Epidermal melanocyte (primary cell): Measurements from ENCODE around the gene ADAMTS8.
"Not testable (repeated sequence)": the region's sequence is repeated elsewhere in the genome, so short reads cannot be mapped to it uniquely, and the experiment has no call there.

Source experiments
- DNase-seq: peaks from one replicate; pipeline ENCODE4 v3.0.0; 2011; ENCODE audit warnings: low spot score; ENCODE audit not compliant: insufficient read length

The ADAMTS8 gene

DNA sequence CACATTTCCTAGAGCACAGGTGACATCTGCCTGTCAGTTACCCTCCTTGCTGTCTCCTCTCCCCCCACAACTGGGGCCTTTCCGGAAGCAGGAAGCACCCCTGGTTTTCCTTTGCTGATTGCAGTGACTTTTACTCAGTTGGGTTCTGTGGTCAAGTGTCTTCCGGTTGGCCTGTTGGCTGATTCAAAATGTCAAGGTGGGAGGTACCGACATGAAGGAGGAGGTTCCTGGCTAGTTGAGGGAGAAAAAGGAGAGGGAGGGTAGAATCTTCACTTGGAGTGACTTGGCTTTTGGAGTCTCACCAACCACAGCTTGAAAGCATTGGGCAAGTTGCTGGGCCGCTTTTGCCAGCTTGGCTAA lies 10.7 kb upstream of the ADAMTS8 start:
- no peak for DNase-seq

DNA sequence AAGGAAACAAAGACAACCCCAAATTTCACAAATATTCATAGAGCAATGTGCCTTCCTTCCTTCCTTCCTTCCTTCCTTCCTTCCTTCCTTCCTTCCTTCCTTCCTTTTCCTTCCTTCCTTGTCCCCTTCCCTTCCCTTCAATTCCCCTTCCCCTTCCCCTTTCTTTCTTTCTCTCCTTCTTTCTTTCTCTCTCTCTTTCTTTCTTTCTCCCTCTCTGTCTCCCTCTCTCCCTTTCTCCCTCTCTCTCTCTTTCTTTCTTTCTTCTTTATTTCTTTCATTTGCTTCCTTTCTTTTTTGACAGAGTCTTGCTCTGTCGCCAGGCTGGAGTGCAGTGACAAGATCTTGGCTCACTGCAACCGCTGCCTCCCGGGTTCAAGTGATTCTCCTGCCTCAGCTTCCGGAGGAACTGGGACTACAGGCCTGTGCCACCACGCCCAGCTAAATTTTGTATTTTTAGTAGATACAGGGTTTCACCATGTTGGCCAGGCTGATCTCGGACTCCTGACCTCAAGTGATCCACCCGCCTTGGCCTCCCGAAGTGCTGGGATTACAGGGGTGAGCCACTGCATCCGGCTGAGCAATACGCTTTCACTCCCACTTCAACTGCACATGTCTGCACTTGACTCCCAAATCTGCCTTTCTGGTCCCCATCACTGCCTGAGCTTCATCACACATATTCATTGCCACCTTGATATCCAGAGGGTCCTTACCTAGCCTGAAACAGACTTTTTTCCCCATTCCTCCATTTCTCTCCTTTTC lies 10.2 kb upstream of the ADAMTS8 start:
- DNase-seq, result not testable (repeated sequence)

DNA sequence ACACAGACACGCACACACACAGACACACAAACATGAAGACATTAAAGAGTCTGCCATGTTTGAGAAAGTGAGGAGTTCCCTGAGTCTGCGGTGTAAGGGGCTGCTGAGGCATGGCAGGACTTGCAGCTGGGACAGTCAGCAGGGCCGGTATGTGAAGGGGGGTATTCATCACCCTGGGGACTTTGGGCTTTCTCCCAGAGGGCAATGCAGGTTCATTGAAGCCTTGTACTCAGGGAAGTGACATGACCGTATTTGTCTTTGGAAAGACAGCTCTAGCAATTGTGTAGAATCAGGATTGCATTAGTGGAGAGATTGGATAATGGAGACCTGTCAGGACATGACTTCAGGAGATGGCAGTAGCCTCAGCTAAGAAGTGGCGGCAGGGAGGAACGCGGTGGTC lies 9.4 kb upstream of the ADAMTS8 start:
- no peak for DNase-seq

DNA sequence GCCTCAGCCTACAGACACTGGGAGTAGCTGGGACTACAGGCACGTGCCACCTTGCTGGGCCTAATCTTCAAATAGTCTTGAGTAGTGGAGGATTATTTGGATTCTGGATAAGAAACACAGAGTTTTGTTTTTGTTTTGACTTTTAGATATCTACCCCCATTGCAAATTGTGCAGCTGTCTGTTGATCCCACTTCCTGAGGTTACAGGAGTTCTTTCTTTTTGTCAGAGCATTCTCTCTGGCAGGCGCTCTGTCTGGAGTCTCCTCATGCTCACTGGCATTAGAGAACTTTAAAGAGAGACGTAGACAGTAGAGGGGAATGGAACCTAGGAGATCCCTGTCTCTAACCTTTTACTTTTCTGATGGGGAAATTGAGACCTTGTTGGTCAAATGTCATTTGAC lies 7.8 kb upstream of the ADAMTS8 start:
- DNase-seq, result no peak

DNA sequence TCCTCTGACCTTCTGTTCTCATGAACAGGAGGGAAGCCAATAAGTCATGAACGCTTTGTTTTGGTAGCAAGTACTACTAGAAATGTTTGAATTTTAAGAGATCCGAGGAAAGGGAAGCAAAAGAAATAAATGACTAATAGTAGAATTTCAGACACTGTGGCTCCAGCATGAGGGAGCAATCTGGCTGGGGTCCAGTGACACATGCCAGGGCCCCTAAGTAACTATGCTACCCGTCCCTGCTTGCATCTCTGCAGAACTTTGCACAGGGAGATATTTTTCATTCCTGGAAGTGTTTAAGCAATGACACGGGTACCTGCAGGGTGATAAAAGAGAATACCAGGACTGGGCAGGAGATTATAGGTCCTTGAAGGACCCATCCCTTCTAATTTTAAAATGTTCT lies 7.3 kb upstream of the ADAMTS8 start:
- no peak for DNase-seq

DNA sequence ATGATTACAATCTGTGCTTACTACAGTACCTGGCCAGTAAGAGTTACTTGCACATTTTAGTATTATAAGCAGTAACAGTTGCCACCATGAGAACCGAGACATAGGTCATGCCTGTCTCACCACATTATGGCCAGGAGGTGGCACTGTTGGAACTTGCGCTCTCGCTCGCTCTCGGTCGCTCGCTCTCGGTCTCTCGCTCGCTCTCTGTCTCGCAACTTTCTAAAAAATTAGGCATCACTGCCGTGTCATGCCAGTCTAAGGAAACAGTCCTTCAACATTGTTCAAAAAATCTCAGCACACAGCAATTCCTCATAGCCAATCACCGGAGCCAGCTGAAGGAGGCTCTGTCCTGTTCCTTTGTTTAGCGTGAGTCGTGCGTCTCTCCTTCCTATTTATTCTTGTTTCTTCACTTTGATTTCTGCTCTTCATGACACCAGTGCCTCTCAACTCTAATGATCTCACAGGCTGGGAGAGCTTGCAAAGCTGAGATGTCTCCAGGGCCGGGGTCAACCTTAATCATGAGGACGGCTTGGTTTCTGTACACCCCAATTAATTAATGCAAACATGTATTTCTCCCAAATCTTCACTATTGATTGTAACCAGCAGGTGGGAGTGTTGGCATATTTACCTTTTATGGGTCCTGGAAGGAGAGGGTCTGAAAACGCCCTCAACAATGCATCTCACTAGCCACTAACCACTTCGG lies 6.3 kb upstream of the ADAMTS8 start:
- DNase-seq, result peak; percentile 83

DNA sequence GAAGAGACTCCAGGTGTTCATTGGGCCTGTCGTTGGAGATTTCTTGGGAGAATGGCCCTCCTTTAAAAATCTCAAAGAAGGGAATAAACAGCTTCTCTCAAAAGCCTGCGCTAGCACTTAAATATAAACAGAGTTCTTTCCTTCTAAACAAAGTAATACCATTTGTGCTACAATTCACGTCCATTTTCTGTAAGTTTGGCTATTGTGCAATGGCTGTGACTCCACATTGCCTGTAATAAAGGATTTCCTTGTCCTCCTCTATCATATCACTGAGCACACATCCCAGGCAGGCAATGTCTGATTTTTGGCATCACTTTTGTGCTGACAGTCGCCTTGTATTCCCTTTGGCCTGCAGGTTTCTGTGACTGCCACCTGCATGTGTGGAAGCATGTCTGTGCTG lies 4.9 kb upstream of the ADAMTS8 start:
- DNase-seq, result no peak

DNA sequence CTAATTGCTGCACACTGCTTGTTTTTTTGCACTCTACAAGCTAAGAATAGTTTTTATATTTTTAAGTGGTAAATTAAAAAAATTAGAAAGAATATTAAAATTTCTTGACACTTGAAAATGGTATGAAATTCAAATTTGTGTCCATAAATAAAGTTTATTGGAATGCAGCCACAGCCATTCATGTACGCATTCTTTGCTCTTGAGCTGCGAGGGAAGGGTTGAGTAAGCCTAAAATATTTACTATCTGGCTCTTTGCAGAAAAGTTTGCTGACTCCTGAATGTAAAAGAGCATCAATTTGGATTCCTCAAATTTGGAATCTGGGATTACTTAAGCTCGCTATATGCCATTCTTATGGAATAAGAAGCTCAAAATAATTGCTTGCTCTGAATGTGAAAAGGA lies 3.4 kb upstream of the ADAMTS8 start:
- no peak for DNase-seq

DNA sequence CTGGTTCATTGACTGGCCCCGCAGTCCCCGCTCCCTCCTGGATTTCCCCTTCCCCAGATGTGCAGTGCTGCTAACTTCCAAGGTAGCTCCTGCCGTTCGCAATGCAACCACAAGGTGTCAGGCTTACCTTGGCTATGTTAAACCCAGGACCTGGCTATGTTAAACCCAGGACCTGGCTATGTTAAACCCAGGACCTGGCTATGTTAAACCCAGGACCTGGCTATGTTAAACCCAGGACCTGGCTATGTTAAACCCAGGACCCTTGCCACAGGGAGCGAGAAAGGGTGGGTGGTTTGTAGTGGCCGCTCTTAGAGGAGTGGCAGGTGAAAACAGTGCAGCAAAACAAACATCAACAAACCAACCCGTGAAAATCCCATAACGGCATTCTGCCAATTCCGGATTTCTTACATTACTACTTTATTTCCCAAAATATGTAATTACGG lies 2.9 kb upstream of the ADAMTS8 start:
- DNase-seq, result peak; percentile 70

DNA sequence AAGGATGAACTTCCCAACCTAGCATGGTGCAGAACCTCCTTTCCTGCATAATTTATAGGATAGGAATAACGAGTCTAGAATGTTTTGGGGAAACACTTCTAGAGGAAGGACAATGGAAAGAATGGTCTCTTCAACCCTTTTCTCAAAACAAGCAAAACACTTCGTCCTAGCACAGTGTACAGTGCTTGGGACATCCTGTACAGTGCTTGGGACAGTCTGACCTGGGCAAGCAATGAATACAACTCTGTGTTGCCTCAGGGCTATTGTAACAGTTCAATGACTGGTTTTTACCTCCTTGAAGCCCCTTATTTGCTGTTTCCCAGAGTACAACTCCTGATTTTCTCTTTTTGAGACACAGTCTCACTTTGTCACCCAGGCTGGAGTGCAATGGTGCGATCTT lies 1.6 kb upstream of the ADAMTS8 start:
- DNase-seq, result no peak

DNA sequence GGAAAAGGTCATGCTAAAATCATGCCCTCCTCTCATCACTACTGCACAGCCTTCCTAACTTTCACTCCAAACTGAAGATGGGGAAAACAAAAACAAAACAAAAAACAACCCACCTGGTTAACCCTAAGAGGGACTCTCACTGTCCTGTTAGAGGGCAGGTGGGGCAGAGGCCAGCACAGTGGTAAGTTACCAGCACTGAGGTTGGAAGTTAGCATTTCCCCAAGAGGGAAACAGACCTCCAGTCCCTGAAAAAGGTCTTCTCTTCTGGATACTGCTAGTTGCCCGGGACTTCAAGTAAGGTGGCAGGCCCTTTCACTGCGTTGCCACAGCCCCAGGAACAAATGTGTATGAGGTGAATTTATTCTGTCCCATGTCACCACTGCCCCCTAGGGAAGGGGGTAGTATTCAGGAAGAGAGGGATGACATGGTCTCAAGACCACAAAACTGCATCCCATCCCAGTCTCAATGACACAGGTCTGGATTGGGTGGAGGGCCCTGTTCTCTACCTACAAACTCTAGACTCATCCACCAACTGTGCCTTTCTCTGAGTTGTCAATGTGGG lies 792 bp upstream of the ADAMTS8 start:
- no peak for DNase-seq

DNA sequence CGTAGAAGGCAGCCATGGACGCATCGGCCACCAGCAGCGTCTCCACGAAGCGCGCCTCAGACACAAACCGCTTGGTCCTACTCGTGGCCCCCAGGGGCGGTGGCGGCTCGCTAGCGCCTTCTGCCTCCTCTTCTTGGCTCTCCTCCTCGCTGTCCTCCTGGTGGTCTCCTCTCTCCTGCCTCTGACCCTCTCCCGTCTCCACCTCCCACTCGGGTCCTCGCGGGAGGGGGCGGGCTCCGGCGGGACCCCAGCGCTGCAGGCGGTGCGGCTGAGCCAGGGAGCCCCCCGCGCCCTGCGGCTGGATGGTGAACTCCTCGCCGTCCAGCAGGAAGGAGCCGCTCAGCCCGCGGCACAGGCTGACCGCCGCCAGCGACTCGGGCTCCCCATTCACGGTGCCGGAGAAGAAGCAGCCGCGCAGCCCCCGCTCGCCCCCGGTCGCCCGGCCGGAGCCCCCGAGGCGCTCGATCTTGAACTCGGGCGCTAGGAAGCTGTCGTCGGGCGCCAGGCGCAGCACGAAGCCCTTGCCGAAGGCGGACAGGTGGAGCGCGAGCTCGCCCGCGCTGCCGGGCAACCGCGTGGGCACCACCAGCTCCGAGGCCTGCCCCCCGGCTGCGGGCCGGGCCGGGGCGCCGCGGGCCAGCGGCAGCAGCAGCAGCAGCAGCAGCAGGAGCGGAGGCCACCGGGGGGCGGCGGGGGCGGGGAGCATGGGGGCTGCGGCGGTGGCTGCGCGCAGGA lies 661 bp downstream of the ADAMTS8 start:
- DNase-seq, result no peak

DNA sequence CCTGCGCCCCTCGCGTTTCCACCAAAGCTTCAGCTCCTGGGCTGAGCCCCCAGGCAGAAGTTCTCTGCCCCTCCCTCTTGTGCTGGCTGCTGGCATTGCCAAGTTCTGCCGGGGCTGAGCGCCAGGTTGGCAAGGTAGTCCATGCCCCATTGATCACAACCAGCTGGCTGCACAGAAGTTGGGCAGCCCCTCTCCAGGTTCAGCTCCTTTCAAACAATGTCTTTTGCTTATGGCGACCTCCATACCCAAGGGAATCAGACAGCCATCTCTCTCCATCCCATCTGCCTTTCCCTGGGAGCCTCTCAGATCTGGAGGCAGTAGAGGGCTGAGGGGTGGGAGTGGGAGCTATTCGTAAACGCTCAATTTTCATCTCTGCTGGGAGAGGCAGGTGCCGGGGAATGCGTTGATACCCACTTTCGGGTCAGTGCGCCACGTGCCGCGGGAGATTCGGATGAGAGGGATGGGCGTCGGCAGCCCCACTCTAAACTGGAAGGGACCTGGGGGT lies 1.5 kb downstream of the ADAMTS8 start:
- no peak for DNase-seq

DNA sequence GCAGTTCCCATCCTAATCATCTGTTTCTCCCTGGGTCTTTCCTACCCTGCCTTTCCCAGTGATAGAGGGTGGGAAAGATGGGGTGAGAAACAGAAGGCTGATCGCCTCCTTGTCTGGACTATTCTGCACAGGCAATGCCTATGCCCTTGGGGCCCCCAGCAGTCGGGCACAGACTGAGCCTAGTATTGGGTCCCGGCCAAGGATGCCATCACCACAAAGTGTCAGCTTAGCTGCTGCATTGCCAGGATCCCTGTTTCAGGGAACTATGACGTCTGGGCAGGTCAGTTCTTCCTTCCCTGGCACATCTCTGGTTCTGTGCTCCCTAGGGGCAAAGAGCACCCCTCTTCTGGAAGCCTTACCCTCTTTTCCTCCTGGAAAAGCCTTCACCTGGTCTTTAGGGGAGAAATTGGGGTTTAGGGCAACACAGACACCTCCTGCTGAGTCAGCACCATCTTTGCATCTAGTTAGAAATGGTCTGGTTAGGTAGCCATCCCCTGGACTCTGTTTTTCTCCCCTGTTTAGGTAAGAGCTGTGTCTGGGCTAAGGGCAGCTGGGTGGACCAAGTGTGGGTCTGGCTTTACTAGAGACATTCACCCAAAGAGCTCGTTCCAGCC lies 2.1 kb downstream of the ADAMTS8 start:
- DNase-seq, result no peak

DNA sequence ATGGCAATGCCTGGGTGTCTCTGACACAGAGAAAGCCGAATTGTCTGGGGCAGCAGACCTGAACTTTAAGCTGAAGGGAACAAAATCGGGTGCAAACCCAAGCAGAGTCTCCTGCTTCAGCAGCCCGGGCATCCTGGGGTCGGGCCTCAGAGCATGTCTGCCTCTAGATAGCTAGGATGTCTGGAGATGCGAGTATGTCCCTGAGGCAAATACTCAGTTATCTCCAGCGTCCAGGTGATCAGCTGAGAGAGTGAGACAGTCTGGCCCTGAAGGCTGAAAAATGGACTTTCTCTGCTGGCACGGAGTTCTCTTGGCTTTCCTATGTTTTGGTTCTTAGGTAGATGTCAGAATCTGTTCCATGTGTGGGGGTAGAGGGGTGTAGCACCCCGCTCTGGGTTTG lies 3.3 kb downstream of the ADAMTS8 start:
- no peak for DNase-seq

DNA sequence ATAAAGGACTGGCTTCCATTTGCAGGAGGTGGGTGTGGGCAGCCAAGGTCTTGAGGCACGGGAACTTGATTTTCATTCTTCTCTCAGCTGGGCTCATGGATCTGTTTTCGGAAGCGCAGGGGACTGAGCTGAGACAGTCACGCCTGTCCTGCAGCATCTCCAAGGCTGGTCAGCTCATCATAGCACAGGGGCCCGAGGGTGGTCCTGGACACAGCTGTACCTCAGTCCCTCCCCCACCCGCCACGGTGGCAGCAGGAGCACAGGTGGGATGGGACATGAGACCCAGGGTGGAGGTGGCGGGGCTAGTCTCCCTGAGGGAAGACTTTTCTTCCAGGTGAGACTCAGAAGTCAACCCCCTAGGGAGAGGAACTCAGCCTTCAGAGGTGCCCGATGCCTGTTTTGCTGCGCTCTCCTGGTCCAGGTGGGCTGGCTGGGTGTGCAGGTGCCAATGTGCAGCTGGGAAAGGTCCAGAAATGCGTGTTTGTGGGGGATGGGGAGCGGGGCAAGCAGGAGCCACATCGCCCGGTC lies 3.7 kb downstream of the ADAMTS8 start:
- no peak for DNase-seq

DNA sequence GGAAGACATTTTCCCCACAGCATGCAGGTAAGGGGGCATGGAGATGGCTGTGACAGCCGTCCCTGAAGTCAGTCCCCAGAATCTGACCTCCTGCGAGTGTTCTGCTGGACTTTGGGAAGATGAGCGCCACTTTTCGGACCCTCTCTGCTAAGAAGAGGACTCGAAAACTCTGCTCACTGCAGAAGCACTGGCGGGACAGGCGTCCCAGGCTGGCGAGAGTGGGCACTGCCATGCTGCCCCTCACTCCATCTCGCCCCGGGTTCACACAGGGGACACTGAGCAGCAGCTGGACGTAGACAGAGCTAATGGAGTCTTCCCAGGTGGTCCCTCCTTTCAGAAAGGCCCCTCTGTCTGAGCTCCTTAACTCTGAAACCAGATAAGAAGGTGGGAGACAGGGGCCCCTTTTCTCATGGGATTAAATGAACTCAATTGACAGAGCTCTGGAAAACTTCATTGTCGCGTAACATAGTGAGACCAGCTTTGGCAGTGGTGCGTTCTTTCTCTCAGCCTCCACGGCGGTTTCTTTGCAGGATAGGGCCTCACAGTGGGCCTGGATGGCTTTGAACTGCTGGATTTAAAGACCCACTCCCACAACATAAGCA lies 4.8 kb downstream of the ADAMTS8 start:
- DNase-seq, result no peak

DNA sequence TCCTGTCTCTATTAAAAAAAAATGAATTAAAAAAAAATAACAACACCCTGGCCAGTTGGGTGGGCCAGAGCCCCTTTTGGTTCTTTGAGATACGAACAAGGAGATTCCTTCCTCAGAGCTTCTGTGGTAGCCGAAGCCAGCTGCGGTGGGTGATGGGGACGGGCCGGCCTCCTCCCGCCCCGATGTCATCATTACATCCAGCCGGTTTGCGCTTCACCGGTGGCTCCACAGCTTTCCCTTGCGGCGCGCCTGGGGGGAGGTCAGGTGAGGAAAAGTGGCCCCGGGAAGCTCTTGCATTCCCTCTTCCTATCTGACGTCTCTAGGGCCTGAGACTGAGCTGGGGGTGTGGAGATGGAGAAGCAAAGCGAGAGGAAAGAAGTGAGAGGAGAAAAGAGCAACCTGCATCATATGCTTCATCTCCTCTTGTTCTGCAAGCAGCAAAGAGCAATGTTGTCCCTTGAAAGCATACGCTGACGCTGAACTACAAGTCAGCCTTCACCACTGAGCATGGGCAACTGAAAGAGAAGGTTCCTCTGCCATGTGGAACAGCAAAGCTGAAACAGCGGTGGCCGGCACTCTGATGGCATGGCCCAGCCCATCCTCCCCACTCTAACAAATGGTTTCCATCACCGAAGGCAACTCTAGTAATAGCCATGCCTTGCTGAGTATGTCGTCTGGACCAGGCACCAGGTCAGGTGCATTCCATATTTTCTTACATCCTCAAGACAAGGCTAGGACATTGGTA lies 6.0 kb downstream of the ADAMTS8 start:
- DNase-seq, result no peak

DNA sequence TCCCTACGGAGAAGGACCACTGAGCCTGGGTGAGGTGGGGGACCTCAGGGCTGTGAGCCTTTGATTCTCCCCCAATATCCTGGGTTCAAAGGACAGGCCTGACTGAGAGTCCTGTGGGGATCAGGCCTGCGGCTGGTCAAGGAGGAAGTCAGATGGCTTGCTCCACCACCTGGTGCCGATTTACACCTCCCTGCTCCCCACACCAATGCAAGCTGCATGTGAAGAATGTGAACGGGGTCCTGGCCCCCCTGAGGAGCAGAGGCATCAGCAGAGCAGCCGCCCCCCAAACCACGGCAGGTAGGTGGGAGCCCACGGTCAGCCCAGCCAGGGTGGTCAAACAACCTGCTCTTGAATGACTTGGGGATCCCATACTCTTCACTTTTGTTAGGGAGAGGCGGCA lies 6.7 kb downstream of the ADAMTS8 start:
- no peak for DNase-seq

DNA sequence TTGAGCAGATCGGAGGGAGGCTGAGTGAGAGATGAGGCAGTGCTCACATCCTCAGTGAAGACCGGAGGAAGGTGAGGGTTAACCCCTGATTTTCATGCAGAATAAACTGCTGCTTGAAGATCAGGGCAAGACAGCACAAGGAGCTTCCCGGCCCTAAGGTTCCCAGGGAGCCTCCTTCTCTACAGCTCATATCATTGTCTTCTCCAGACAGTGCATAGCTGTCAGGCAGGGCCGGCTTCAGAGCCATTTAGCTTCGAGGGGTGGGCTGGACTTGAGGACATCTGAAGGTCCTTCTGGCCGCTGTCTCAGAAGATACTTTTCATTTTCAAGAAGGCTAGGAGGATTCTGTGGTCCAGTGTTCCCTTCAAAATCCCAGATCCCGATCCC lies 7.2 kb downstream of the ADAMTS8 start:
- DNase-seq, result no peak
